ENCODE measurements around the gene SNX18.

Gene SNX18

GRCh38 chr5:54551292-54551691 is 33.7 kb downstream of the SNX18 start:
- Histone ChIP-seq H2BK15ac (ENCODE audit: low read length) (no peak overlapping the region), H3K4me3 (ENCODE audit: low read length in 2 of 2) (no peak overlapping the region), H2BK12ac (ENCODE audit: low read length) (no peak overlapping the region), H4K8ac (ENCODE audit: low read depth, low read length) (no peak overlapping the region), H3K9ac (ENCODE audit: low read depth, low read length, poor library complexity) (no peak overlapping the region), H3K4me1 (ENCODE audit: control insufficient read depth in 2 of 2, insufficient read depth in 1 of 2, low read depth in 1 of 2, low read length in 2 of 2) (no peaks in the 10 kb centered on the region), H2BK120ac (ENCODE audit: low read depth, low read length) (no peak overlapping the region), H3K79me1 (ENCODE audit: low read depth, low read length) (no peaks in the 10 kb centered on the region), H2AFZ (ENCODE audit: low read length) (no peak overlapping the region), H2AK5ac (ENCODE audit: low read depth, low read length) (no peak overlapping the region), H3K9me3 (replicated peaks in 1 of 2; ENCODE audit: control insufficient read depth in 2 of 2, insufficient read depth in 1 of 2, low read depth in 1 of 2, low read length in 2 of 2) (no peaks in the 10 kb centered on the region), H4K91ac (ENCODE audit: low read depth, low read length, poor library complexity) (no peak overlapping the region), H2BK5ac (ENCODE audit: low read length) (no peak overlapping the region), H3K4ac (ENCODE audit: low read length) (no peak overlapping the region), H3K27me3 (ENCODE audit: control insufficient read depth in 3 of 3, insufficient read depth in 3 of 3, low read depth in 1 of 3, low read length in 3 of 3) (no peaks in the 10 kb centered on the region), H3K36me3 (replicated peaks in 1 of 2; ENCODE audit: control insufficient read depth in 2 of 2, insufficient read depth in 2 of 2, low read length in 2 of 2) (peaks cover 0 to 23% of the 10 kb centered on the region in 2 donors), H3K18ac (ENCODE audit: low read length) (no peak overlapping the region), H3K14ac (ENCODE audit: low read length) (no peak overlapping the region), H3K27ac (replicated peaks; ENCODE audit: low read length) (no peak overlapping the region), H3K23ac (ENCODE audit: low read depth, low read length, poor library complexity) (no peak overlapping the region), H3K4me2 (ENCODE audit: insufficient read depth, low read length, poor library complexity, severe bottlenecking) (no peak overlapping the region)
- WGBS, 2 donors (ENCODE audit: extremely low coverage in 2 of 2, insufficient read length in 2 of 2, insufficient replicate concordance in 1 of 2): no CpG with 5 or more reads among the region's 8 CpGs
- no peak for DNase-seq (ENCODE audit: low spot score)

GRCh38 chr5:54551926-54552325 is 34.4 kb downstream of the SNX18 start:
- no CpG with 5 or more reads among the region's 11 CpGs for WGBS, 2 donors (ENCODE audit: extremely low coverage in 2 of 2, insufficient read length in 2 of 2, insufficient replicate concordance in 1 of 2)
- no peak overlapping the region for H3K23ac ChIP-seq (ENCODE audit: low read depth, low read length, poor library complexity)

GRCh38 chr5:54552446-54552845 is 34.9 kb downstream of the SNX18 start:
- H3K23ac ChIP-seq (ENCODE audit: low read depth, low read length, poor library complexity): no peak overlapping the region
- no peaks in the 10 kb centered on the region for H3K9me3 ChIP-seq (replicated peaks in 1 of 2; ENCODE audit: control insufficient read depth in 2 of 2, insufficient read depth in 1 of 2, low read depth in 1 of 2, low read length in 2 of 2)
- no peak overlapping the region for H3K27ac ChIP-seq (replicated peaks; ENCODE audit: low read length)
- H2BK15ac ChIP-seq (ENCODE audit: low read length): no peak overlapping the region
- H3K36me3 ChIP-seq (replicated peaks in 1 of 2; ENCODE audit: control insufficient read depth in 2 of 2, insufficient read depth in 2 of 2, low read length in 2 of 2): peaks cover 0 to 13% of the 10 kb centered on the region in 2 donors
- no peak for DNase-seq (ENCODE audit: low spot score)
- no peak overlapping the region for H2AFZ ChIP-seq (ENCODE audit: low read length)
- H4K8ac ChIP-seq (ENCODE audit: low read depth, low read length): no peak overlapping the region
- H4K91ac ChIP-seq (ENCODE audit: low read depth, low read length, poor library complexity): no peak overlapping the region
- H3K79me1 ChIP-seq (ENCODE audit: low read depth, low read length): no peaks in the 10 kb centered on the region
- no peak overlapping the region for H3K4me3 ChIP-seq (ENCODE audit: low read length in 2 of 2)
- H3K4ac ChIP-seq (ENCODE audit: low read length): no peak overlapping the region
- H3K27me3 ChIP-seq (ENCODE audit: control insufficient read depth in 3 of 3, insufficient read depth in 3 of 3, low read depth in 1 of 3, low read length in 3 of 3): no peaks in the 10 kb centered on the region
- H3K4me2 ChIP-seq (ENCODE audit: insufficient read depth, low read length, poor library complexity, severe bottlenecking): no peak overlapping the region
- no peak overlapping the region for H3K14ac ChIP-seq (ENCODE audit: low read length)
- H2BK5ac ChIP-seq (ENCODE audit: low read length): no peak overlapping the region
- no peak overlapping the region for H3K9ac ChIP-seq (ENCODE audit: low read depth, low read length, poor library complexity)
- H2AK5ac ChIP-seq (ENCODE audit: low read depth, low read length): no peak overlapping the region
- no peak overlapping the region for H2BK12ac ChIP-seq (ENCODE audit: low read length)
- no peak overlapping the region for H3K18ac ChIP-seq (ENCODE audit: low read length)
- H3K4me1 ChIP-seq (ENCODE audit: control insufficient read depth in 2 of 2, insufficient read depth in 1 of 2, low read depth in 1 of 2, low read length in 2 of 2): no peaks in the 10 kb centered on the region
- WGBS, 2 donors (ENCODE audit: extremely low coverage in 2 of 2, insufficient read length in 2 of 2, insufficient replicate concordance in 1 of 2): no CpG with 5 or more reads among the region's 7 CpGs
- H2BK120ac ChIP-seq (ENCODE audit: low read depth, low read length): no peak overlapping the region

More at GRCh38 chr5:54551926-54552325, 34.4 kb downstream of the SNX18 start:
- H3K9me3 ChIP-seq (replicated peaks in 1 of 2; ENCODE audit: control insufficient read depth in 2 of 2, insufficient read depth in 1 of 2, low read depth in 1 of 2, low read length in 2 of 2): no peaks in the 10 kb centered on the region
- no peak overlapping the region for H3K18ac ChIP-seq (ENCODE audit: low read length)
- no peak overlapping the region for H2BK5ac ChIP-seq (ENCODE audit: low read length)
- no peak for DNase-seq (ENCODE audit: low spot score)
- no peaks in the 10 kb centered on the region for H3K79me1 ChIP-seq (ENCODE audit: low read depth, low read length)
- no peak overlapping the region for H3K4me2 ChIP-seq (ENCODE audit: insufficient read depth, low read length, poor library complexity, severe bottlenecking)
- H2BK15ac ChIP-seq (ENCODE audit: low read length): no peak overlapping the region
- H2AFZ ChIP-seq (ENCODE audit: low read length): no peak overlapping the region
- H3K4me3 ChIP-seq (ENCODE audit: low read length in 2 of 2): no peak overlapping the region
- H4K8ac ChIP-seq (ENCODE audit: low read depth, low read length): no peak overlapping the region
- H3K4me1 ChIP-seq (ENCODE audit: control insufficient read depth in 2 of 2, insufficient read depth in 1 of 2, low read depth in 1 of 2, low read length in 2 of 2): no peaks in the 10 kb centered on the region
- H3K27ac ChIP-seq (replicated peaks; ENCODE audit: low read length): no peak overlapping the region
- H3K9ac ChIP-seq (ENCODE audit: low read depth, low read length, poor library complexity): no peak overlapping the region
- H3K27me3 ChIP-seq (ENCODE audit: control insufficient read depth in 3 of 3, insufficient read depth in 3 of 3, low read depth in 1 of 3, low read length in 3 of 3): no peaks in the 10 kb centered on the region
- H3K4ac ChIP-seq (ENCODE audit: low read length): no peak overlapping the region
- H2BK120ac ChIP-seq (ENCODE audit: low read depth, low read length): no peak overlapping the region
- H3K14ac ChIP-seq (ENCODE audit: low read length): no peak overlapping the region
- H2BK12ac ChIP-seq (ENCODE audit: low read length): no peak overlapping the region
- H2AK5ac ChIP-seq (ENCODE audit: low read depth, low read length): no peak overlapping the region
- peaks cover 0 to 18% of the 10 kb centered on the region in 2 donors for H3K36me3 ChIP-seq (replicated peaks in 1 of 2; ENCODE audit: control insufficient read depth in 2 of 2, insufficient read depth in 2 of 2, low read length in 2 of 2)
- H4K91ac ChIP-seq (ENCODE audit: low read depth, low read length, poor library complexity): no peak overlapping the region

- Histone ChIP-seq H3K14ac (ENCODE audit: low read length) (no peak overlapping the region), H3K4me2 (ENCODE audit: insufficient read depth, low read length, poor library complexity, severe bottlenecking) (no peak overlapping the region), H2BK15ac (ENCODE audit: low read length) (no peak overlapping the region), H3K79me1 (ENCODE audit: low read depth, low read length) (no peaks in the 10 kb centered on the region), H2BK5ac (ENCODE audit: low read length) (no peak overlapping the region), H4K91ac (ENCODE audit: low read depth, low read length, poor library complexity) (no peak overlapping the region), H3K18ac (ENCODE audit: low read length) (no peak overlapping the region), H3K36me3 (replicated peaks in 1 of 2; ENCODE audit: control insufficient read depth in 2 of 2, insufficient read depth in 2 of 2, low read length in 2 of 2) (peaks cover 0 to 5% of the 10 kb centered on the region in 2 donors), H3K4ac (ENCODE audit: low read length) (no peak overlapping the region), H3K4me1 (ENCODE audit: control insufficient read depth in 2 of 2, insufficient read depth in 1 of 2, low read depth in 1 of 2, low read length in 2 of 2) (no peaks in the 10 kb centered on the region), H3K9me3 (replicated peaks in 1 of 2; ENCODE audit: control insufficient read depth in 2 of 2, insufficient read depth in 1 of 2, low read depth in 1 of 2, low read length in 2 of 2) (no peaks in the 10 kb centered on the region), H2BK120ac (ENCODE audit: low read depth, low read length) (no peak overlapping the region), H2AK5ac (ENCODE audit: low read depth, low read length) (no peak overlapping the region), H4K8ac (ENCODE audit: low read depth, low read length) (no peak overlapping the region), H3K23ac (ENCODE audit: low read depth, low read length, poor library complexity) (no peak overlapping the region), H3K4me3 (ENCODE audit: low read length in 2 of 2) (no peak overlapping the region), H2BK12ac (ENCODE audit: low read length) (no peak overlapping the region), H3K27ac (replicated peaks; ENCODE audit: low read length) (no peak overlapping the region), H3K27me3 (ENCODE audit: control insufficient read depth in 3 of 3, insufficient read depth in 3 of 3, low read depth in 1 of 3, low read length in 3 of 3) (no peaks in the 10 kb centered on the region), H2AFZ (ENCODE audit: low read length) (no peak overlapping the region), H3K9ac (ENCODE audit: low read depth, low read length, poor library complexity) (no peak overlapping the region)
- no peak for DNase-seq (ENCODE audit: low spot score)
- no CpG with 5 or more reads among the region's 4 CpGs for WGBS, 2 donors (ENCODE audit: extremely low coverage in 2 of 2, insufficient read length in 2 of 2, insufficient replicate concordance in 1 of 2)
Observed at GRCh38 chr5:54553659-54554207, 36.2 kb downstream of the SNX18 start.
